GM12872 (cell line): ENCODE measurements around the gene KCNT2.

Experiments
- TF ChIP-seq, protein P1 (sequence below): IDR thresholded peaks from 3 replicates; pipeline ENCODE4 v1.5.1; 2011; ENCODE audit warnings: low read depth, mild to moderate bottlenecking, low read length, moderate library complexity; ENCODE audit not compliant: insufficient read depth

The KCNT2 gene

DNA sequence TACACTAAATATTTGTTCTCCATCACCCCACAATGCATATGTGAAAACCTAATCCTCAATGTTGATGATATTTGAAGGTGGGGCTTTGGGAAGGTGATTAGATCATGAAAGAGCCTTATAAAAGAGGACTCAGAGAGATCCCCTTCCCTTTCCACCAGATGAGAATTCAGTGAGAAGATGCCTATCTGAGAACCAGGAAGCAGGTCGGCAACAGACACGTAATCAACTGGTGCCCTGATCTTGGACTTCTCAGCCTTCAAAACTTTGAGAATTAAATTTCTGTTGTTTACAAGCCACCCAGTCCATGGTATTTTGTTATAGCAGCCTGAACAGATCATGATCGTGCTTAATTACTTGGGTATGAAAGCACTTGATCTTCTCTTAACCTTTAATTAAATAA, 329.4 kb downstream of the KCNT2 start:
- TF ChIP-seq, protein P1, sequence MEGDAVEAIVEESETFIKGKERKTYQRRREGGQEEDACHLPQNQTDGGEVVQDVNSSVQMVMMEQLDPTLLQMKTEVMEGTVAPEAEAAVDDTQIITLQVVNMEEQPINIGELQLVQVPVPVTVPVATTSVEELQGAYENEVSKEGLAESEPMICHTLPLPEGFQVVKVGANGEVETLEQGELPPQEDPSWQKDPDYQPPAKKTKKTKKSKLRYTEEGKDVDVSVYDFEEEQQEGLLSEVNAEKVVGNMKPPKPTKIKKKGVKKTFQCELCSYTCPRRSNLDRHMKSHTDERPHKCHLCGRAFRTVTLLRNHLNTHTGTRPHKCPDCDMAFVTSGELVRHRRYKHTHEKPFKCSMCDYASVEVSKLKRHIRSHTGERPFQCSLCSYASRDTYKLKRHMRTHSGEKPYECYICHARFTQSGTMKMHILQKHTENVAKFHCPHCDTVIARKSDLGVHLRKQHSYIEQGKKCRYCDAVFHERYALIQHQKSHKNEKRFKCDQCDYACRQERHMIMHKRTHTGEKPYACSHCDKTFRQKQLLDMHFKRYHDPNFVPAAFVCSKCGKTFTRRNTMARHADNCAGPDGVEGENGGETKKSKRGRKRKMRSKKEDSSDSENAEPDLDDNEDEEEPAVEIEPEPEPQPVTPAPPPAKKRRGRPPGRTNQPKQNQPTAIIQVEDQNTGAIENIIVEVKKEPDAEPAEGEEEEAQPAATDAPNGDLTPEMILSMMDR, result no peak

DNA sequence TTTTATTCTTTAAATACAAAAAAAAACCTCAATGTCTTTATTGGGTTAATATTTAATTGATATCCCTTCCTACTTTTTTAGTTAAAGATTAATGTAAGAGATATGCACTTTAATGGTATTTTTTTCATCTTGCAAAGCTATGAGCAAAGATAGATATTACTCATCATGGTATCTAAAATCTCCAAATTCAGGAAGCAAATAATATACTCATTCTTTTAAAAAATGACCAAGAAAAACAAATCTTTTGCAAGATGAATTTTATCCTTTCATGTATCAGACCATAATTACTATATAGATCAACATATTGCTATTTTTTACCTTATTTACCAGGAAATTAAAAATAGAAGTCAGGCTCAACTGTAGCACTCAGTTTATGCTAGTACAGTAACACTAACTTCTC, 330.4 kb downstream of the KCNT2 start:
- TF ChIP-seq, protein P1, result no peak

DNA sequence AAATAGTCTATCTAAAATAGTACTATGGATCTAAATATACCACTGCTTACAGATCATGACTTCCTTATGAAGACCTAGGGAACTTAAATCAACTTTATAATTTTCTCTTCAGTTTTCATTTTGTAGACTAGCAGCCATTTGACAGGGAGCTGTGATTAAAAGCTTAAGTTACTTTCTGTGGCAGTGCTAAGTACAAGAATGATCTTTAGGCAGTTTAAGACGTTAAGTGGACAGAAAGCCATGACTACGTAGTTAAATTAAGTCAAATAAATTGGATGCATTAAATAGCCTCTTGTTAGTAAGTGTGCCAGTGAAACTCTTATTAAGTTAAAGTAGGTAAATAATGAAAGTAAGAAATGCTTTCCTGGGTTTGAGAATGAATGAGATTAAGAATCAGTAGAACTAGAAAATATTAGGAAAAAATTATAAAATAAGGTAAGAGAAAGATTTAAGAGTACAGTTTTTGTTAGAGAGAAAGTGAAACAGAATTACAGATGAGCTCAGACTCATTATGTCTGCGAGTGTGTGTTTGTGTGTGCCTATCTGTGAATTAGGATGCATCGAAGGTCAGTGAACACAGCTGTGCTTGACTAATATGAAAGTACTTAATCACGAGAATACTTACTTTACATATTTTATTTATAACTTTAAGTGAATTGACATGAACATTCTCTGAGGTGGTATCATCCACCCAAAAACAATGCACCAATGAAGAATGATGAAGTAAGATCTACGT, 336.9 kb downstream of the KCNT2 start:
- TF ChIP-seq, protein P1, result no peak

DNA sequence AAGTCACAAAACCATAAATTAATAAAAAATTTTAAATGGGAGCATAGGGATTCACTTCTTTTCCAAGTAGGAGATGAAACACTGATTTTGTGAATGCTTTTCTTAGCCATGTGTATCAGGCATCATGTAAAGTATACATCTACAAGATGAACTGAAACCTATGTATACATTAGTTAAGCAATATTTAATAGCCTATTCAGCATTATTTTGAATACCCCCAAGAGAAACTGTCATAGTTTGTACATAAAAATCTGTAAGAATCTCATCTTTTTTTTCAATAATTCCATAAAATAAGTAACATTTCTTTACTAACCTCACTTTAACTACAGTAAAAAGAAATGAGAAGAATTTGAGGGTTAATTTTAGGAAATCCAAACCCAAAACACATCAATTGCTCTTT, 348.0 kb downstream of the KCNT2 start:
- TF ChIP-seq, protein P1, result no peak

DNA sequence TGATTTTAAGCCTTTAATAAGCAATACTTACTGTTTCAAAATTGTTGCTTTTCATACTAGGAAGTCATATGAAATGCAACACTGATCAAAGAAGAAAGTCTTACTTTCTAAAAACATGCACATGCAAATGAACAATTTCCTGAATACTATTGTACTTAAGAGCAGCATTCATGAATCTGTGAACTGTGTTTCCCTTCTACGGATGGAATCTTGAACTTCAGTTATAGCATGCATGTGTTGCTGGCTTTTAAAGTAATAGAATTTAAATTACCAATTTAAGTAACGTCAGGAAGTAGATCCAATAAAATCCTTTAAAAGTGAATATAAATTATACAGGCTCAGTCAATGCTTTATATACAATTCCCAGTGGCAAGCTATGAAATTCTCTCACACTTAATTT, 348.9 kb downstream of the KCNT2 start:
- TF ChIP-seq, protein P1, result no peak

DNA sequence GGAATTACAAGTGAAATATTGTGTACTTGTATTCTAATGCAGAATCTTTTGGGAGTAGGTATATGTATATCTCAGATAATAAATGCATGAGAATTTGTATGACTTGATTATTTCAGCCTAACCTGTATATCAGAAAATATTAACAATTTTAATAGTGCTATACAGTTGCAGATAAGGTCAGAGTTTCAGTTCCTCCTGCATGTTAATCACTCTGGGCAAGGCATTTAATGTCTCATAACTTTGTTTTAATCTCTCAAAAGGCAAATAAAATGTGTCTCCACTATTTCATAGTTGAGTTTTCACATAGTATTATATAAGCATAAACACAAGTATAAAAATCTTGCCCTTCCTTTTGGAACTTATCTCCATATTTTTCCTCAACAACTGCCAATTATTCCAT, 352.5 kb downstream of the KCNT2 start:
- TF ChIP-seq, protein P1, result no peak

DNA sequence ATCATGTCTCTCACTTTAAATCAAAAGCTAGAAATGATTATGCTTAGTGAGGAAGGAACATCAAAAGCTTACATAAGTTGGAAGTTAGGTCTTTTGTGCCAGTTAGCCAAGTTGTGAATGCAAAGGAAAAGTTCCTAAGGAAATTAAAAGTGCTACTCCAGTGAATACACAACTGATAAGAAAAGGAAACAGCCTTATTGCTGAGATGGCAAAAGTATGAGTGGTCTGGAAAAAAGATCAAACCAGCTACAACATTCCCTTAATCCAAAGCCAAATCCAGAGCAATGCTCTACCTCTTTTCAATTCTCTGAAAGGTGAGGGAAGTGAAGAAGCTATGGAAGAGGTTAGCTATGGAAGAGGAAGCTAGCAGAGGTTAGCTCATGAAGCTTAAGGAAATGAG, 378.7 kb downstream of the KCNT2 start:
- TF ChIP-seq, protein P1, result no peak

DNA sequence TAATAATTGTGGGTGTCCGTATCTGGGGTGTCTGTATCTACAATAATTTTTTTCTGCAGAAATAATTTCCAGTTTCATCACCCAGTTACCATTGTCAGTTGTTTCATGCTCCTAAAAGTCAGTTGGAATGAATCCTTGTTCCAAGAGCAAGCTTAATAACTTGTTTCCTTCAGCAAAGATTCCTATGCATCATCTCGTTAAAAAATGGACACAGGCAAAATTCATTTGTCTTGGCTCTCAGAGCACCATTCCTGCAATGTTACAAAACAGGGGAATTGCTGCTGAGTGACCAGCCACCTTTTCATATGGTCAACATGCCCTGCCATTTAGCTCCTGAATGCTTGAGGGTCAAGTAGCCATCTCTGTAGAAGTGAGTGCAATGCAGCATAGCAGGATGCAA, 393.4 kb downstream of the KCNT2 start:
- TF ChIP-seq, protein P1, result no peak
